HG02610 (cell line): ENCODE results near the gene ASTN2.

Source experiments
- ATAC-seq: cut with Tn5 transposase; IDR thresholded peaks from one replicate; pipeline ENCODE4 v1.9.1; 2021; ENCODE audit warnings: mild to moderate bottlenecking, moderate library complexity; ENCODE audit not compliant: unreplicated experiment

The ASTN2 gene

DNA sequence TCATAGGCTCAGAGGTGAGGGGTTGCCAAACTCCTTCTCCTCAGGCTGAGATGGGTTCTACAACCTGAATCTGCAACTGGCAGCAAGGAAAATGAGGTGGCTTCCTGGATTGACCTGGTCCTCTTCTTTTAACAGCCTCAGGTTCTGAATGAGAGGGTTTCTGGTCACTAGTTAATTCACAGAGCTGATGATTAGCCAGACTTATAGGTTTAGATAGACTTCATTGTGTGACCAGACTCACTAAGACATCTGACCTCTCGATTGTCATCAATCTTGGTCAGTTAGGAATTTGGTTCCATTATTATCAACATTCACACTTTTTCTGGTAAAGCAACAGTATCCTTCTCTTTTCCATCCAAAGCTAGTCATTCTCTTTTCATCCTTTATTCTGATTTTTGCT, 1003.4 kb downstream of the ASTN2 start:
- ATAC-seq: no peak

DNA sequence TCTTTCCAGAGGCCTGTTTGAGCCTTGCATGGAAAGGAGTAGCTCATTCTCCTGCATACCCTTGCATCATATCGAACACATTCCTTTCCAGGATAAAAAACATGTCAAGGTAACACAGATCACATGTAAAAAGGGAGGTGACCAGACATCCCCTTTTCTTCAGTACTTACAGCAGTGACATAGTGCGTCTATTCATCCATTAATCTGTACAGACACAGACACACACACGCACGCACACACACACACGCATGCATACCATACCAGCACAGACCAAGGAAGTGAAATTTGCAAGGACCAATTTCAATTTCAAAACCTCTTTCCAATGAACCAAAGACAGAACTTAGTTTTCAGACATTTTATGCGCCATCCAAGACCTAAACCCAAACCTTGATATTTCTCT, 1005.2 kb downstream of the ASTN2 start:
- no peak for ATAC-seq

DNA sequence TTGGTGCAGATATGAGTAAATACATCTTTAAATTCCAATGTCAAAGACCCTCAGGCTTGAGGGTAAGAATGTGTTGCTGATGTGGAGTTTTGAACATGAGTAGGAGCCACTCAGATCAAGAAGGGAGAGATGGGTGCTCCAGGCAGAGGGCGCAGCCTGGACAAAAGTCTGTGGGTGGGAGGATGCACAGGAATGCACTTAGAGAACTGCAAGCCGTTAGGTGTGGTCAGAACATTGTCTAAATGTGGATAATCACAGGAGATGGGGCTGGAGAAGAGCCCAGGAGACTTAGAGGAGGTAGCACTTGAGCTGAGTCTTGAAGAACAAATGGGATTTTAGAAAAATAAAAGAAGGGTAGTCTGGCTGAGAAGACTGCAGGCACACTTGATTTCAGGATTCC, 1005.7 kb downstream of the ASTN2 start:
- ATAC-seq: no peak

DNA sequence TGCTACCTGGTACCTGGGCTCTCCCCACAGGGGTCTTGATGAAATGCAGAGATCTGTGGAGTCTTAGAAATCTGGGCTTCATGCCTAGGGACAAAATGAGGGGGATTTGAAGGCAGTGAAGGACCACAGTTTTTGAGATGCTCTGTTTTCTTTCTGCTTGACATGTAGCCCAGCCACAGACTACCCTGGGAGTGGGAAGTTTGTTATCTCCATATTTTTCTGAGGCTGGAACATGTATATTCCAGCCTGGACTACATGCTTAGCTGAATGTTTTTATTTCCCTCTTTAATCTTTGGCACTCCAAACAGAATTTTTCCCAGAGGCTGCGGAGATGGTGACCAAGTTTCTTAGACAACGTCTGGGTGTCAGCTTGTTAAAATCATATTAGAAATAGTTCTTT, 1008.4 kb downstream of the ASTN2 start:
- ATAC-seq: no peak

DNA sequence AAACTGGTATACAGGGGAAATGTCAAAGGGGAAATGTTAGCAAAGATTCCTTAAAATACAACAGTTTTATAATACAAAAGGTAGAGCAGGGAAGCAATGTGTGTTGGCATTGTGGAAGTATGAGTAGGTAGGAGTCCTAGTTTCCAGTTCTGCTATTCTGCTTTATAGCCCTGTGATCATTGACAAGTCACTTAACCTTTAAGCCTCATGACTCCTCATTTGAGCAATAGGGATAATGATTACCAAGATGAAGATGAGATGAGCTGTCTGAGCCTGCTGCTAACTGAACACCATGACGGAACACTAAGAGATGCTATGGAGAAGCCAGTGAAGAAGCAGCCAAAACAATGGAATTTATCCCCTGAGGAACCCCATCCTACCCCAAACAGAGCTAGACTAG, 1009.5 kb downstream of the ASTN2 start:
- ATAC-seq: no peak

DNA sequence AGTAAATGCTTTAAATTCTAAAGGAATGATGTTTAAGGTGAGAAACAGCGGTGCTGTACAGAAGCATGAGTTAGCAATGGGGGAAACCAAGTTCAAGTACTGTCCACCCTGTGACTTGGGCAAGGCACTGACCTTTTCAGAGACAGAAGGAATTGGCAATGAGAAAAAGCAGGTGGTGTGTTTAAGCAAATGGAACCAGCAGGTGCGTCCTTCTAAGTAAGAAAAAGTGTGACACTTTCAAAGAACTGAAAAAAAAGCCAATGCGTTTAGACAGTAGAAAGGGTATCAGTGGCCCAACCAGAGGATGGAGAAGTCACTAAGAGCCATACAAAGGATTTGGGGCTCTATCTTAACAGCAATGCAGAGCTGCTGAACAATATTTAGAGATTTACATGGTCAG, 1010.6 kb downstream of the ASTN2 start:
- ATAC-seq: no peak

DNA sequence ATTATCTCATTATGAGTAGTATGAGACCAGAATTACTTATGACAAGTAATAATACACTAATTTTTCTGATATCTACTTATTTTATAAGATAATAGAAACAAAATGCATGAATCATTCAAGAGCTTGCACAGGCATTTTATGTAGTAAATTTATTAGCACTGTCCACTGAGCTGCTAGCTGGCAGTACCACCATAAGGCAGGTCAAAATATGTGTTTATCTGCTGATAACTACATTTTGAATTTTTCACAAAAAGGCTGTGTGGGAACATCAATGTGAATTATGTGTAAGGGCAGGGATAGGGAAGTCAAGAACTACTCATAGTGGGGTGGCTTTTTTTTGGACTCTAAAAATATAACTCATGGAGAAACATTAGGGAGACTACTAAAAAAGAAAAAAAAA, 1011.7 kb downstream of the ASTN2 start:
- ATAC-seq: no peak

DNA sequence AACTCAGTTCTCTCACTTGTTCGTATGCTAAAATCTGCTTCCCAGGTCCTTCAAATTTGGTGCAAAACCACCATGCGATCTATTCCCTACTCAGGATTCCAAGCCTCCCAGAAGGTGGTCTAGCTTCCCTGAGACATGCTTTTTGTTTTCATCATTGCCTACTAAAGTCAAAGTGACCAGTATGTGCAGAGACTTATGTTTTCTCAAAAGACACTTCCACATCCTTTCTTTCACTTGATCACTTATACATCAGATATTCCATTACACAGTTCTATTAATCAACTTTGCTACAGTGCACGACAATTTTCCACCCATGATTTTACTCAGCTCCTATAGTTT, 1019.2 kb downstream of the ASTN2 start:
- no peak for ATAC-seq

DNA sequence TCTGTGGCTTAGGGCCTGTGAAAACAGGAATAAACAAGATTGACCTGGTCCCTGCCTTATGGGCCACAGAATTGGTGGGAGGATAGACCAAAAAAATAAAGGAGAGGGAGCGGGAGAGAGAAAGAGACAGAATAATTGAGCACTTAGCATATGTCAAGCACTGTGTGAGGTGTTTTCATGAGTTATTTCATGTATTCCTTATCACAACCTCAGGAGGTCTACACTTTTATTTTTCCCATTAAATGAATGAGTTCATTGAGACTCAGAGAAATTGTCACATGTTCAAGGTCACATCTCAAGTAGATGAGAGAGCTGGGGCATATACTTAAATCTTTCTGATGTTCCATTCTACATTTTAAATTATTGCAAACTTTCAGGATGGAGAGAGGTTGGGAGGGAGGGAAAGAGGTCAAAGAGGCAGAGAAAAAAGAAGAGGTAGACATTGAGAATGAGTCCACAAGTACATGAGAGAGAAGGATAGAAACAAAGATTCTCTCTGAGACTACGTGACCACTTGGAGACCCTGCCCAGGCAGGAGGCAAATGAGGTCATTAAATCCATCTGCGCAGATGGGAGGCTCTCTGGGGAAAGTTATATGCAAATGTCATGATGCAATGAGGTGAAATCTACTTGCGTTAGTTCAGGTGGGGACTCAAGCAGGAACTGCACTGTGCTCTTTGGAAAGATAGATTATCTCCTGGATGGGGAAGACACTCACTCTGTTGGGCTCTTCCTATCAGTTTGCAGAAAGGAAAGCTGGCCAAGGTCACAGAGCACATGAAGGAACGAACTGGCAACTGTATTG, 1019.8 kb downstream of the ASTN2 start:
- no peak for ATAC-seq

DNA sequence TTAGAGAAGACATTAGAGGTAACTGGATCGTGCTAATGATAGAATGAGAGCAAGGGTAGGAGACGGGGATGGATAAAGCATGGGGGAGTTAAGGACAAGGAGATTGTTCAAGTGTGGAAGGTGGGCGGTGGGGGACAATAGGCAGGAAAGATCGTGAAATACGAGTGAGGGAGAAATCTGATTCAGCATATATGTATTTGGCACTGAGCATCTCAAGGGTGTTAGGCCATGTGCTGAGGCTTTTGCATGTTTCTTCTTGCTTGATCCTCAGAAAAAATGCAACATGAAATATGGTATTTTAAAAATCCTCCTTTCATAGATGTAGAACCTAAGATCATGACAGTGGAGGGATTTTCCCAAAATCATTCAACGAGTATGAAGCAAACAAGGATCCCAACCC, 1020.8 kb downstream of the ASTN2 start:
- ATAC-seq: no peak

DNA sequence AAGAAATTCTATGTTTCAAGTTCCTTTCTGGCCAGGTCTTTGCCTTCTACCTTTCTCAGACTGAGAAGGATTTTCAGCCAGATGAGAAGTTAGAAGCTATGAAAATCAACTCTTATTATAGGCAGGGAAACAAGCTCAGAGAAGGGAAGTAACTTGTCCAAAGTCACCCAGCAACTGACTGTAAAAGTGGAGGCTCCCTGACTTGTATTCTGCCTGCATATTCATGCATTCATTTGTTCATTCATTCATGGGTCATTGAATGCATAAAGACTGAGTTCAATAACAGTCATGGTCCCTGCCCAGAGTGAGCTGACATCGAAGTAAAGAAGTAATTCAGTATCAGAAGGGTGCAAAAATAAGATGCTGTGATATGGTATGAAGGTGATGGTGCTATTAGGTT, 1021.7 kb downstream of the ASTN2 start:
- ATAC-seq: no peak

DNA sequence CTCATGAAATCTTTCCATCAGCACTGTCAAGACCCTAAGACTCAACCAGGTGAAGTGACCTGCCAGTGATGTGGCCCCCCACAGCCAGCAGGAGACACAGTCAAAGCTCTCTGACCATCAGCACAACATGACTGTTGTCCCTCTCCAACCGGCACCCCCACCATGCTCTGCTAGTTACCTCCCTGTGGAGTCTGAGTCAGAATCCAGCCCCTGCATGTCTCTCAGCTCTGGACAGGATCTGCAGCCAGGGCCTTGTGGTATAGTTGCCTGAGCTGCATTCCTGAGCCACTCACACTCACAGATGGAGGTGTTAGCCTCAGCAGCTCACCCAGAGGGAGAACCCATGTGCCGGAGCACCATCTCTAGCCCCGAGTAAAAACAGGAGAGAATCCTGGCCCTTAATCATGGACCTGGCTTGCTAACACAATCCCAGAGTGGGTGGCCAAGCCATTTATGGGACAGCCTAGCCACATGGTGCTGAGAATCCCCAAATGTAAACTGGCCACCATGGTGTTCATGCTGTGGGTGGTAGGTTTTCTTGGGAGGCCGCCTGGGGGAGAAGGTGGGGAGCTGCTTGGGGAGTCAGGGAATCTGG, 1023.5 kb downstream of the ASTN2 start:
- ATAC-seq: no peak

DNA sequence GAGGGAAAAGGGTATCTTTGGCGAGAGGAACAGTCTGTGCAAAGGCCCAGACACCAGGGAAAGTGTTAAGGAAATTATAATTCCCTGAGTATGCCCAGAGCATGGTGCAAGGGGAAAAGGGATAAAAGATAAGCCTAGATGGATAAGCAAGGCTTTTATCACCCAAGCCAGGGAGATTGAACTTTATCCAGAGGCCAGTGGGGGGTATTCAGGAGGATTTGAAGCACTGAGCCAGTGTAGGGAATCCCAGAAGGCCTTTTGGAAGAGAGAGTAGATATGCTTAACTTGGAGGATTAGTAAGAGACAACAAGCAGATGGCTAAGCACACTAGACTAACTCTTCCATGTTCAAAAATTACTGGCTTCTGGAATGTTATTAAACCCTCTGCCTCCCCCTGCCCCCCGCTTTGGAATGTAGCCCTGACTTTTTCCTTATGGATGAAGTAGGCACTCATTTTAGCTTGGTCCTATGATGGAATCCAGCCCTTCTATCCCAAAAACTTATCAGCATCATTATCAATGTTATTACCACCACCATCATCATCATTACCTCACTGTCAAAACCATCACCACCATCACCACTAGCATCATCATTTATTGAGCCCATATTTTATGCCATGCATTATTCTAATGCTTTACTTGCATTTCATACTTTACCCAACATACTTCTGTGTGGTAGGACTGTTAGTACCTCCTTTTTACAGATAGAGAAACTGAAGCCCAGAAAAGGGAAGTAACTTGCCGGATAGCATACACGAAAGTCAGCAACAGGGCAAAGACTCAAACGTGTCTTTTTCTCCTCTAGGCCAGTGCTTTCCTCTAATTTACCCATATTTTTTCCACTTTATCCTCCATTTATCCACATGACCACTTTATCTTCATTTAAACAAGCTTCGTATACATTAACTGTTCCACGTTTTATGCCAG, 1024.3 kb downstream of the ASTN2 start:
- ATAC-seq: no peak

DNA sequence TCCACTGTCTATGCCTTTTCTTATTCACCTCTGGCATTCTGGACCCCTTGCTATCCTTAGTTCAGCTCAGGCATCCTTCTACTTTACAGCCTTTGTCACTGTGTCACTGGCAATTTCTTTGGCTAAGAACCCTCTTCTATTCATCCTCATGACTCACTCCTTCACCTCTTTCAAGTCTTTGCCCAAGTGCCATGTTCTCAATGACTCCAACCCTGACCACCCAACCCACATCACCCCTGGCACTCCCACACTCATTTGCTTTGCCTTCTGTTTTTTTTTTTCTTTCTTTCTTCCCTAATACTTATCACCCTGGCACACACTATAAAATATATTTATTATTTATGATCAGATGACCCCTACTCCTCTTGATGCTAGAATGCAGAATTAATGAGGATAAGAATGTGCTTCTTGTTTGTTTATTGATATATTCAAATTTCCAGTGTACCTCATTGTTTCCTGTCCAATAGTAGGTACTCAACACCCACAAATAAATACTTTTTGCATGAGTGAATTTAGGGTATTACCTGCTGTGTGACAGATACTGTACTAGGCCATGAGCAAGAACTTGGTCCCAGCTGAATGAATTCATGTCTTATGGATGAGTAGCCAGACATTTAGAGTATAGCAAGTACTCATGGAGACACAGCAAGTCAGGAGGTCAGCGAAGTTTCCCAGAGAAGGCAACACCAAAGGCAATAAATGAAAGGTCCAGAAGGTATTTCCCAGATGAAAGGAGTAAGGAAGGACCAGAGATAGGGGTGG, 1025.1 kb downstream of the ASTN2 start:
- no peak for ATAC-seq

DNA sequence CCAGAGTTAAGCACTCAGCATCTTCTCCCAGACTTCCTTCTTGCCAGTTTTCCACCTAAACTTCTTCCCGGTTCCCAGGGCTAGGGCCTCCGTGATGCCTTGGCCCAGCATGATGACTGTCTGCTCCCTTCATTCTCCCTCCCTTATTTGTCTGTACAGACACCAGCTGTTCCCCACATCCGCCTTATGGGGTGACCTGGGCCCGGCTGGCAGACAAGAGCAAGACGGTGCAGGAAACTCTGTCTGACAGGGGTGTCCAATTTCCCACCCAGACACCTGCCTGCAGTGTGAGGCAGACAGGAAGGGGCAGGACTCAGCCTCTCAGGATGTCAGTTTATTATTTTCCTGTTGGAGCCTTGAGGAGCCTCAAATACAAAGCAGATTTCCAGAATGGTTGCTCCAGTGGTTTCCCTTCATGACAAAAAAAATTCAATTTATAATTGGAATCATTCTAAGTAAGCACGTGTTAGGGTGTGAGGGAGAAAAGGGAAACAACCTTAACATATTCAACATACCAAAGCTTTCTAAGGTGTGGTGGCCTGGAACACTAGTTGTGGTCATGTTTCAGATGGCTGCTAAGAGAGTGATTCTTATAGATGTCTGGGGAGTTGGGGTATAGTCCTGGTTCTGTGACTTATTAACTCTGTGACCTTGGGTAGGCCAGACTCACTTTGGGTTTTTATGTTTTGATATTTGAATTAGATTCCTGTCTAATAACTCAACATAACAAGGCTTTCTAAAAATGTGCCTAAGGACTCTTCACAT, 1026.7 kb downstream of the ASTN2 start:
- no peak for ATAC-seq

DNA sequence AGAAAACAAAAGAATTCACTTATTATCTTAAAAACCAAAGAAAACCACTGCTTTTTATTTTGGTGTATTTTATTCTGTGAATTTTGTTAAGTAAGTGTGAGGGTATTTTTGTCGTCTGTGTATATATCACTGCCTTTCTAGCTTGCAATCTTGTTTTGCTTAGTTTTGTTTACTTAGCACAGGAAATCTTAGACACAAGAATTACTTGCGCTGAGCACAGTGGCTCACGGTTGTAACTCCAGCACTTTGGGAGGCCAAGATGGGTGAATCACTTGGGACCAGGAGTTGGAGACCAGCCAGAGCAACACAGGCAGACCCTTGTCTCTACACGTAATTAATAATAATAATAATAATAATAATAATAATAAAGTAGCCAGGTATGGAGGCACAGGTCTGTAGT, 1030.9 kb downstream of the ASTN2 start:
- no peak for ATAC-seq

DNA sequence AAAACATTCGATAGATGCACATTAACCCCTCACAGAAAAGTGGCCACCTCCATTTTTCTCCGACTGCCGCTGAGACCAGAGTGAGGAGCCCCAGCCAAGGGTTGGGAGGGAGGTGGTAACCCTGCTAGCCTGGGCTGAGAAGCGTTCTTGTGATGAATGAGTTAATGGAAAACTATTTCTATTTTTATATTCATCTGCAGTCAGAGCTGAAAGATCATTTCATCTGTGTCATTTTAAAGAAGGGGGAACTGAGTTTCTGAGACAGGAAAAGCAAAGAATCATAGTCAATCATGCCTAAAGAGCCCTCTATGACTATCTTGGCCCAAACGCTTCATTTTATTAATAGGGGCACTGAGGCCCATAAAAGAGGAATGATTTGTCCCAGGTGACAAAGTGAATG, 1031.7 kb downstream of the ASTN2 start:
- no peak for ATAC-seq

DNA sequence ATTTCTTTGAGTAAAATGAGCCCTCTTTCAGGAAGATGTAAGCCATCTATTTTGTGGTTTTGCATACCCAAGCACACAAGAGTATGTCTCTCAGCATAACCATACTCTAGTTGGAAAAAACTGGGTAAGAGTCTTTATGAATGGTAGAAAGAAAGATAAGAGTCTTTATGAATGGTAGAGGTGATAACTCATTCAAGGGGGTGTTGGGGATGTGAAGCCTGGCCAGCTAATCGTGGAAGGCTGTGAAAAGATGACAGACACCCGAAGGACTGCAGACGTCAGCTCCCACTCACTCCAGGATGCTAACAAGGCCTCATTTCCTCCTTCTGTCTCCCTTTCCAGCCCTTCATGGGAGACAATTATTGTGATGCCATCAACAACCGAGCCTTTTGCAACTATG, 1032.8 kb downstream of the ASTN2 start:
- no peak for ATAC-seq

DNA sequence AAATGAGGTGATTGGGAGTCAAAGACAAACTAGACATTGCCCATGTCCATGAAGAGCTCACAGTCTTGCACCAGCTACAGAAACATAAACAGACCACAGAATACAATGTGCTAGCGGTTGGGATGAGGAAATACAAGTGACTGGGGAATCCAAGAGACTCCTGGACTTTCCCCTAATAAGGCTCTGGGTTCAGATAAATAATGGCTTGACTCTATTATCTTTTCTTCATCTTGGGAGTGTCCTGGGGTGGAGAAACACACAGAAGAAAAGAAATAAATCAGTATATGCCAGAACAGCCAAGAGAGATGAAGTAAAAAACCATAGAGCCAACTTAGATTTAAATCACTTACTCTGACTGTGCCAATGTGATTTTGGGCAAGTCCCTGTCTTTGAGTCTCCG, 1033.5 kb downstream of the ASTN2 start:
- no peak for ATAC-seq

DNA sequence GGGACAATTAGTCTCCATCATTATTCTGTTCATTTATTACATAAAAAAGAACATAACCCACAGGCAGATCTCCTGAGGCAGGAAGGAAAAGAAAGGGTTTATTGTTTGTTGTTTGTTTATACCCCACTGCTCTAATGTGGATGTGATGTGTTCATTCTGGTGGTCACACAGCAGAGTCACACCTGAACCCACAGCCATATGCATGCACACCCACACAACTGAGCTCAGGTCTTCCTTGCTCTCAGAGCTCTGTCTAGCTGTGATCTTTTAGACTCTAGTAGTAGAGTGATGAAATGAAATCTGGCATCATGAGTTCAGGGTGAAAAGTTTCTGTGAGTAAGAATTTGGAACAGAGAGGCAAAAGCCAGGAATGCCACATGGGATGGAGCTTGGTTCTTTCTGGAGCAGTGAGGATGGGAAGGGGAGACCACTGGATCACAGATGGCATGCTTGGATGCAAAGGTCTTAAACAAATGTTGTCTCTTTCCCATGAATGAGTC, 1034.3 kb downstream of the ASTN2 start:
- no peak for ATAC-seq
